HG02885 (cell line): Measurements from ENCODE around the gene LRP2.
"Not testable (repeated sequence)": the region's sequence is repeated elsewhere in the genome, so short reads cannot be mapped to it uniquely, and the experiment has no call there.

Source experiments
- ATAC-seq: cut with Tn5 transposase; IDR thresholded peaks from one replicate; pipeline ENCODE4 v1.9.1; 2021; ENCODE audit warnings: mild to moderate bottlenecking; ENCODE audit not compliant: unreplicated experiment, poor library complexity

Gene LRP2

GRCh38 chr2:169349535-169349934, 12.8 kb downstream of the LRP2 start:
- ATAC-seq: no peak

DNA sequence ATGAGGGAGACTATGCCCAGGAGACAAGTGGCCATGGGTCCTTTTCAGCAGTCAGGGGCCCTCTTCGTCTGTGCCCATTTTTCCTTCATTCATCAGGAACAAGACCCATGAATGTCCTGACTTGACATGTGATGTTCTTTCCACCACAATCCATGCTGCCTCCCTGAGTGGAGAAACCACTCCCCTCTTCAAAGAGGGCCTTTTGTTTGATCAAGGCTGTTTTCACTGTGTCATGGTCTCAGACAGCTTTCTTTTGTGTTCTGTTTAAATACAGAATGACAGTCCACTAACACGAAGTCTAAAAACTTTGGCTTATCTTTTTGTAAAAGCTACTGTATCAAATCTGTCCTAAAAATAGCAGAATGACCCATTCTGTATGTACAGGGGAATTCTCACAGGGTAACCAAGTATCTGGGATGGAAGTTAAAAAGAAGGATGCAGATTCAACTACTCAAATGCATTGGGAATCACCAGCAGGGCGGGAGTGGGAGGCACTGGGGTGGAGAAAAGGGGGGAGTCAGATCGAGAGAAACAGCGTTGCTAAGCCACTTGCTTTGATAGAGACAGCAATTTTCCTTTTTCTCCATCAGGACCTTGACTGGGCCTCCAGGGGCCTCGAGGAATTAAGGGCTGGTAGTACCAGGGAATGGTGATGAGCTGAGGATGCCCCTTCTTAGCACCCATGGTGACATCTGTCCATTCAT, 13.9 kb downstream of the LRP2 start:
- no peak for ATAC-seq

GRCh38 chr2:169345486-169346437, 16.6 kb downstream of the LRP2 start:
- no peak for ATAC-seq

DNA sequence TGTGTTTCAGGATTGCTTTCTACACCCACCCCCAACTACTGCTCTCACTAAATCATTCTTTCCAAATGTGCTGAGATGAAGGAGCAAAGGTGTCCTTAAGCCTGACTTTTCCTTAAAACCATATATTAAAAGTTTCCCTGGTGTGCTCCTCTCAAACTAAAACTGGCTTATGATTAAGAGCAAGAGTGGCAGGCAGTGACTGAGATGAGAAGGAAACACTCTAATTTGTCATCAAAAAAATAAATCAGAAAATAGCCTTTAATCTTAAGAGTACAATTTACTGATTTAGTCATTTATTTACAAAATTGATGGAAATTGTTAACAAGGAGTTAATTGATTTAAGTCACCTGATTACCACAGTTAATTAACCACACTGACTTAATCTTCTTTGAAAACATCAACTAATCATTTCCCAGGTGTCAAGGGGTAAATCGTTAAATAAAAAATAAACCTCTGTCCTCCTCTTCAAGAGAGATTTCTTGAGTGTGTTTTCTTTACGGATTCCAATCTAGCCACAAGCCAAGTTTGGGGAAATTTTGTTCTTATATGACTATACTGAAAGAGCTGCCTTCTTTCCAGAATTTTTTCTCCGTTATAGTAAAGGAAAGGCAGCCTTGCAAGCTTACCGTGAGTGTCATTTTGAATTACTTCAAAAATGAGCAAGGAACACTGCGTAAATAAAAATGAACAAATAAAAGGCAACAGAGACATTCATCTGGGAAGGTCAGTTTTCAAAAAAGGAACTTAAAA, 17.4 kb downstream of the LRP2 start:
- no peak for ATAC-seq

DNA sequence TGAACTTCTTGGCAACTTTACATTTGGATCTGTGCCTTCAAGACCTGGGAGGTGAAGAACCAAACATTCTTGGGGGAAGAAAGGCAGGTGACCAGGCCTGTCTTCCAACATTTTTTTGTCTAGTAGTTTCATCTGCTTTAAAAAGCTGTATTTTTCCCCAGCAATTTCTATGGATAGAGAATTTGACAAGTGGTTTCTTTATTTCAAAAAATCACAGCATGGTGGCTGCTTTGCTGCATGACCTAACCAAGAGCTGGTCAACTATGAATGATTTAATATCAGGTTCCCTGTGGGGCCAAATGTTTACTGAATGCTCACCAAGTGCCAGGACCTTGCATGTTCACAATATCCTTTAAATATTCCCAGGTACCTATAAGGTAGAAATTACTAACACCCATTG, 19.1 kb downstream of the LRP2 start:
- ATAC-seq: no peak

DNA sequence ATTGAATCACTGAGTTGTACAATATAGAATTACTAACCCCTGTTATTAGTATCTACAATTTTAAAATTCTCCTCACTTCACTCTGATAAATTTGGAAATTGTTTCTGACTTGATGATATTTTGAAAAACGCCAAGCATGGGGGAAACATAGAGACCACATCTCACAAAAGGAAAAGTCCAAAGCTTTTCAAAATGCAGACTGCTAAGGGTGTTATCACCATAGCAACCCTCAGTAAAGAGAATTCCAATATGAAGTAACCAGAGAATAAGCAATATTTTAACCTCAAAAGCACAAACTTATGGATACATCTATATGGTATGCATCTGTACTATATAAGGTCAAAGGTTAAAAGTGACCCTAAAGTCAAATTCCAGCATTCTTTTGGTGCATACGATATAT, 22.7 kb downstream of the LRP2 start:
- ATAC-seq: no peak

DNA sequence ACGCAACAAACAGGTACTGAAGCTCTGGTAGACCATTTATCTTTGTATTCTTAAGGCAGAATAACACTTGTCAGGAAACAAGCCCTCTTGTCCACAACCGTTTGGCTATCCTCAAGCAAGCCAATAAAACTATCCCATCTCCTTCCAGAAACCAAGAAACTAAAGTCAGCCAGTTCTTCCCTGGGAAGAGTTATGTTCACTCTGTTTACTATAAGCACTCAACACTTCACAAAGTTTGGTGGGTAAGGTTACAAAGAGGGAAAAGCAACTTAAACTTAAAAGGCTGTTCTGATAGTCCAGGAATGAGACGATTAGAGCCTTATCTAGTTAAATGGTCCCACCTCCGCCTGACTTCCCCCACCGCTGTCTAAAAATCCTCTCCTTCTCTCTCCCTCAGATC, 25.6 kb downstream of the LRP2 start:
- ATAC-seq: no peak

DNA sequence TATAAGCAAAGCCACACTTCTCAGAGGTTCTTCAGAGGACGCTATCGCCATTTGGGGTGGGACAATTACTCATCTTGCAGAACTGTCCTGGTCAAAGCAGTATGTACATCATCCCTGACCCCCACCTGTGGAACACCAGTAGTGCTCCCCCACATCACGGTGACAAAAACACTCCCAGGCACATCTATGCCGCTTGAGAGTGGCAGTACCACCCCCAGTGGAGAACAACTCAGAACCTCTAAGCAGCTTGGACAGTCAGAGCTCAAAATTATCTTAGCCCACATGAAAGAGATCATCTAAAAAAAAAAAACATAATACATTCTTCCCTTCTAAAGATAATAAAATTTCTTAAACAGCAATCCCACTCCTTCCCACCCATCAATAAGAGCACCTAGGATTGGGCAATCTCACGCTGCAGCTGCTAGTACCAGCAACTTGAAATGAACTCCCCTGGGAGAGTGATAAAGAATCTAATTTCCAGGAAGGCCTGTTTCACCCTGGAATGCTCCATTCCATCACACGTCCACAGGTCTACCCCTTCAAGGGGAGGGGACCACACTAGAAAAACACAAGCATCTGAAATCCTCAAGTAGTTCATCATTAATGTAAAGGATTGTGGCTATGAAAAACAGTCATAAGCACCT, 31.7 kb downstream of the LRP2 start:
- no peak for ATAC-seq

DNA sequence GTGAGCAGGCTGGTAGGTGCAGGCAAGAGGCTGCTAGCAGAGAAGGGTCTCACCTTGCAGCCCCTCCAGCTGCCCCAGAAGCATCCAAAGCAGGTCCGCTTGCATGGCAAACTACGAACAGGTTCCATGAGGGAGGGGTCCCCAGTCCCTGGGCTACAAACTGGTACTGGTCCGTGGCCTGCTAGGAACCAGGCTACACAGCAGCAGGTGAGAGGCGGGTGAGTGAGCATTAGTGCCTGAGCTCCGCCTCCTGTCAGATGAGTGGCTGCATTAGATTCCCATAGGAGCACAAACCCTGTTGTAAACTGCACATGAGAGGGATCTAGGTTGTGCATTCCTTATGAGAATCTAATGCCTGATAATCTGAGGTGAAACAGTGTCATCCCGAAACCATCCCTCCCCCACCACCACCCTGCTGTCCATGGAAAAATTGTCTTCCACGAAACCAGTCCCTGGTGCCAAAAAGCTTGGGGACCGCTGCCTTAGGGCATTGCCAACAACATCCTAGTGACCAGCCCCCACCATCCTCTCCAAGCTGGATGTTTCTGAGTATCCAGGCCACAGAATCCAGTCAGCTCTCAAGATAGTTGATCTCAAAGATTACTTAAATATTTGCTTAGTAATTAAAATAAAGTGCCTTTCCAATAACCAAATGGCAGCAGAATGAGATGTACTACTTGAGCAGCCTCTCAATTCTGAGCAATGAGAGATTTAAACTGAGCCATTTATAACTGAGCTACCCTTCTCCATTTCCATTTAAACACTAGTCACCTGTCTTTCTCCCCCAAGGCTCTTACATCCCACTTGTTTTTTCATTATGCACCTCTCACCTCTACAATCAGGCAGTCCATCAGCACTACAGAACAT, 32.4 kb downstream of the LRP2 start:
- no peak for ATAC-seq

DNA sequence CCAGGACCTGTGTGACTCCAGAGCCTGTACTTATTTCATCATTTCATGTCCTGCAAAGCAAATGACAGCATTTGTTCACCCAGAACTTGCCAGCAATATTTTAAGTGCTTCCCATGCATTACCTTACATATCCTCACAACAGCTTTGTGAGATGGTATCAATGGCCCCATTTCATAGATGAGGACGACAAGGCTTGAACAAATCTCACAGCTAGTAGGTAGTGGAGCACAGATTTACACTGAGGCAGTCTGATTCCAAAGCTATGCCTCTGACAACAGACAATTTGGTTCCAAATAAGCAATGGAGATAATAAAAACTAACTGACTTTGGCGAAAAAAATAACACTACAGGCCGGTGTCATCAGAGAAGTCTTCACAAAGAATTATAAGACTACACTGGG, 33.5 kb downstream of the LRP2 start:
- no peak for ATAC-seq

DNA sequence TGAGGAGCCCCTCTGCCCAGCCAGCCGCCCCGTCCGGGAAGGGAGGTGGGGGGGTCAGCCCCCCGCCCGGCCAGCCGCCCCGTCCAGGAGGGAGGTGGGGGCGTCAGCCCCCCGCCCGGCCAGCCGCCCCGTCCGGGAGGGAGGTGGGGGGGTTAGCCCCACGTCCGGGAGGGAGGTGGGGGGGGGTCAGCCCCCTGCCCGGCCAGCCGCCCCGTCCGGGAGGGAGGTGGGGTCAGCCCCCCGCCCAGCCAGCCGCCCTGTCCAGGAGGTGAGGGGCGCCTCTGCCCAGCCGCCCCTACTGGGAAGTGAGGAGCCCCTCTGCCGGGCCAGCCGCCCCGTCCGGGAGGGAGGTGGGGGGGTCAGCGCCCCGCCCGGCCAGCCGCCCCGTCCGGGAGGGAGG, 34.5 kb downstream of the LRP2 start:
- not testable (repeated sequence) for ATAC-seq

DNA sequence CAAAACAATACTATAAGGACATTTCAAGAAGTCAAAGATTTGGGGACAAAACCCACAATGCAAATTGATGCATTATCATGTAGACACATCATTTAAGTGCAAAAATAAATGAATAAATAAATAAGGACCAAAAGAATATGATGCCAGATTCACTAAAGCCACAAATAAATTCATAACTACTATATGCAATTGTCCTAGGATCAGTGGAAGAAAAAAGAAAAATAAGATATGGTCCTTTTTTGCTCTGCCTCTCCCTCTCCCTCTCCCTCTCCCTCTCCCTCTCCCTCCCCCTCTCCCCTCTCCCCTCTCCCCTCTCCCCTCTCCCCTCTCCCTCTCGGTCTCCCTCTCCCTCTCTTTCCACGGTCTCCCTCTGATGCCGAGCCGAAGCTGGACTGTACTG, 36.4 kb downstream of the LRP2 start:
- not testable (repeated sequence) for ATAC-seq

DNA sequence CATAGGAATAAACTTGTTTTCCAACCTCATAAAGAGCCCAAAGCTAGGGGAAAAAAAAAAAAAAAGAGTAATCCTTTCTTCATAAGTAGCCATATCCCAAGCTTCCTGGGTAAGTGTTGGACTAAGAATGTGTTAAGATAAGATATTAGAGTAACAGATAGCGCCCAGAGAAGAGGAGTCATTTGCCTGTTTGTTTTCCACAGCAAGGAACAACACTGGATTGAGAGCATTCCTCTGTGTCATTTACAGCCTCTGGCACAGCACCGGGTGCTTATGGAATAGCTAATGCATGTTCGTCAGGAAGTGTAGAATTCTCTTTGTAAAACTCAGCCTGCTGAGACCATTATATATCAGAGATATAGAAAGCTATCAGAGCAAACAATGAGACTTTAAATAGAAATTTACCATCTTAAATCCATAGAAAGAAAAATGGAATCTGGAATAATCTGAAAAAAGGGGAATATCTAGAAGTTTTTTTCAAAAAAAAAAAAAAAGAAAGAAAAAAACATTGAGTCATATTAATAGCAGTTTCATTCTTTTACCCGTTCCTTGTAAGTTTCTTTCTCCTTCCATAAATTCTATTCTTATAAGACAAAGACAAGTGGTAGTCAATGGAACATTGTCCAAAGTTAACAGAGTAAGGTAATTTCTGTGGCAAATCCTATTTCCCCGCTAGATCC, 37.6 kb downstream of the LRP2 start:
- no peak for ATAC-seq

GRCh38 chr2:169323841-169324240, 38.5 kb downstream of the LRP2 start:
- ATAC-seq: no peak

GRCh38 chr2:169320561-169320960, 41.8 kb downstream of the LRP2 start:
- ATAC-seq: no peak

- ATAC-seq: no peak
Measured at GRCh38 chr2:169315357-169315756, 47.0 kb downstream of the LRP2 start.

- ATAC-seq: not testable (repeated sequence)
Measured at GRCh38 chr2:169308349-169308748, 54.0 kb downstream of the LRP2 start.

- ATAC-seq: not testable (repeated sequence)
Measured at GRCh38 chr2:169304689-169305088, 57.6 kb downstream of the LRP2 start.
